ENCODE data around the gene IL18BP. TPM values are rescaled to one million over a fixed set of nuclear protein-coding genes. Genes with fewer than 3 reads are reported as not detected.
A peak's percentile ranks its signal among the peaks of the same experiment; 100 is the strongest.

Gene IL18BP
- total RNA-seq, 1 donor from 2014 or later, result 7.5 TPM

GRCh38 chr11:72042064-72042745, 43.5 kb downstream of the IL18BP start:
- Histone ChIP-seq H3K36me3 (no peaks in the 10 kb centered on the region), H3K4me3 (peak overlapping the region; percentile 54), H3K27me3 (no peaks in the 10 kb centered on the region), H3K79me2 (ENCODE audit: low read depth) (peaks cover 85% of the 10 kb centered on the region), H3K9ac (no peak overlapping the region), H4K20me1 (ENCODE audit: low read depth) (peaks cover 14% of the 10 kb centered on the region), H3K9me3 (ENCODE audit: low read depth) (no peaks in the 10 kb centered on the region), H2AFZ (replicated peaks) (no peak overlapping the region), H3F3A (ENCODE audit: low read depth) (peaks cover 56% of the 10 kb centered on the region), H3K4me2 (peak overlapping the region; percentile 78), H3K4me1 (peaks cover 44% of the 10 kb centered on the region), H3K27ac (peak overlapping the region; percentile 90)
- H3K27ac Mint-ChIP-seq, result no peak overlapping the region
- TF ChIP-seq EZH2phosphoT487 (IDR thresholded peaks at IDR 0.05) (no peak), EZH2 (IDR thresholded peaks at IDR 0.05) (no peak), CTCF (IDR thresholded peaks at IDR 0.05) (no peak)
- H3K9me3 Mint-ChIP-seq, result no peaks in the 10 kb centered on the region
- peaks cover 19% of the 10 kb centered on the region for H3K4me1 Mint-ChIP-seq
- no peak overlapping the region for H3K4me3 Mint-ChIP-seq
- H3K36me3 Mint-ChIP-seq, result no peaks in the 10 kb centered on the region
- peaks cover 2% of the 10 kb centered on the region for H3K27me3 Mint-ChIP-seq (ENCODE audit: insufficient read depth, low read depth)
- DNase-seq (ENCODE audit: low spot score), result no peak

GRCh38 chr11:72045849-72046248, 47.1 kb downstream of the IL18BP start:
- H3K79me2 ChIP-seq (ENCODE audit: low read depth), result peaks cover 86% of the 10 kb centered on the region

GRCh38 chr11:72048766-72049460, 50.2 kb downstream of the IL18BP start:
- H3K4me1 ChIP-seq, result peaks cover 16% of the 10 kb centered on the region
- H3K4me3 ChIP-seq, result no peak overlapping the region
- H2AFZ ChIP-seq (replicated peaks), result no peak overlapping the region
- no peak for TF ChIP-seq CTCF (IDR thresholded peaks at IDR 0.05)
- no peak overlapping the region for H3K4me2 ChIP-seq
- H3K27me3 Mint-ChIP-seq (ENCODE audit: insufficient read depth, low read depth), result peaks cover 2% of the 10 kb centered on the region
- peaks cover 36% of the 10 kb centered on the region for H3K4me1 Mint-ChIP-seq
- no peak overlapping the region for H3K27ac ChIP-seq
- no peak overlapping the region for H3K9ac ChIP-seq
- H3K36me3 Mint-ChIP-seq, result no peaks in the 10 kb centered on the region
- peaks cover 7% of the 10 kb centered on the region for H3F3A ChIP-seq (ENCODE audit: low read depth)
- peaks cover 96% of the 10 kb centered on the region for H3K79me2 ChIP-seq (ENCODE audit: low read depth)
- peaks cover 52% of the 10 kb centered on the region for H4K20me1 ChIP-seq (ENCODE audit: low read depth)
- no peak for DNase-seq (ENCODE audit: low spot score)
- H3K27ac Mint-ChIP-seq, result no peak overlapping the region
- no peaks in the 10 kb centered on the region for H3K9me3 Mint-ChIP-seq
- no peaks in the 10 kb centered on the region for H3K36me3 ChIP-seq
- H3K9me3 ChIP-seq (ENCODE audit: low read depth), result no peaks in the 10 kb centered on the region
- H3K4me3 Mint-ChIP-seq, result no peak overlapping the region
- H3K27me3 ChIP-seq, result no peaks in the 10 kb centered on the region

More at GRCh38 chr11:72045849-72046248, 47.1 kb downstream of the IL18BP start:
- Histone ChIP-seq H3K9ac (no peak overlapping the region), H3K27me3 (no peaks in the 10 kb centered on the region), H4K20me1 (ENCODE audit: low read depth) (peaks cover 23% of the 10 kb centered on the region), H3K9me3 (ENCODE audit: low read depth) (no peaks in the 10 kb centered on the region), H3K4me2 (no peak overlapping the region), H3K4me3 (no peak overlapping the region), H3K36me3 (no peaks in the 10 kb centered on the region), H3K4me1 (peaks cover 21% of the 10 kb centered on the region), H3K27ac (no peak overlapping the region), H2AFZ (replicated peaks) (no peak overlapping the region), H3F3A (ENCODE audit: low read depth) (peaks cover 37% of the 10 kb centered on the region)
- H3K4me1 Mint-ChIP-seq, result peaks cover 34% of the 10 kb centered on the region
- peaks cover 2% of the 10 kb centered on the region for H3K27me3 Mint-ChIP-seq (ENCODE audit: insufficient read depth, low read depth)
- DNase-seq (ENCODE audit: low spot score), result no peak
- no peak overlapping the region for H3K27ac Mint-ChIP-seq
- TF ChIP-seq CTCF (IDR thresholded peaks at IDR 0.05), result no peak
- TF ChIP-seq EZH2phosphoT487 (IDR thresholded peaks at IDR 0.05), result no peak
- no peak for TF ChIP-seq EZH2 (IDR thresholded peaks at IDR 0.05)
- no peak overlapping the region for H3K4me3 Mint-ChIP-seq
- H3K36me3 Mint-ChIP-seq, result no peaks in the 10 kb centered on the region
- H3K9me3 Mint-ChIP-seq, result no peaks in the 10 kb centered on the region

Small RNA genes lying within 50 kb of the gene (small RNA-seq; reads per million reads assigned to genes)
- gene RNU6-72P, result not detected

Other genes starting within 250 kb of the IL18BP start
- not detected in 2 replicates for gene DEFB108B, start 165.7 kb upstream of the IL18BP start, total RNA-seq (ENCODE audit: low replicate concordance)
- not detected in 2 replicates for gene DEFB131B, start 120.5 kb upstream of the IL18BP start, total RNA-seq (ENCODE audit: low replicate concordance)
- 6.6 and 14.8 TPM in 2 replicates for gene XNDC1N, start 70.3 kb upstream of the IL18BP start, total RNA-seq (ENCODE audit: low replicate concordance)
- 16.7 and 31.8 TPM in 2 replicates for gene RNF121, start 69.9 kb upstream of the IL18BP start, total RNA-seq (ENCODE audit: low replicate concordance)
- 130 and 337 TPM in 2 replicates for gene NUMA1, start 81.6 kb downstream of the IL18BP start, total RNA-seq (ENCODE audit: low replicate concordance)
- 10.5 and 15.0 TPM in 2 replicates for gene LRRC51, start 81.9 kb downstream of the IL18BP start, total RNA-seq (ENCODE audit: low replicate concordance)
- gene LAMTOR1, start 104.4 kb downstream of the IL18BP start, total RNA-seq (ENCODE audit: low replicate concordance), result 41.6 and 73.2 TPM in 2 replicates
- not detected in 2 replicates for gene TOMT, start 107.0 kb downstream of the IL18BP start, total RNA-seq (ENCODE audit: low replicate concordance)
- 44.7 and 45.6 TPM in 2 replicates for gene ANAPC15, start 113.8 kb downstream of the IL18BP start, total RNA-seq (ENCODE audit: low replicate concordance)
- not detected in 2 replicates for gene FOLR3, start 136.8 kb downstream of the IL18BP start, total RNA-seq (ENCODE audit: low replicate concordance)
- 3.6 and 9.6 TPM in 2 replicates for gene FOLR1, start 193.2 kb downstream of the IL18BP start, total RNA-seq (ENCODE audit: low replicate concordance)
- not detected in 2 replicates for gene FOLR2, start 217.9 kb downstream of the IL18BP start, total RNA-seq (ENCODE audit: low replicate concordance)
- 30.8 and 64.8 TPM in 2 replicates for gene INPPL1, start 225.9 kb downstream of the IL18BP start, total RNA-seq (ENCODE audit: low replicate concordance)
- gene PHOX2A, start 245.3 kb downstream of the IL18BP start, total RNA-seq (ENCODE audit: low replicate concordance), result not detected in 2 replicates

All from neural progenitor cell (in vitro differentiated cells).